ENCODE measurements around the gene TDRD7.

The TDRD7 gene

DNA sequence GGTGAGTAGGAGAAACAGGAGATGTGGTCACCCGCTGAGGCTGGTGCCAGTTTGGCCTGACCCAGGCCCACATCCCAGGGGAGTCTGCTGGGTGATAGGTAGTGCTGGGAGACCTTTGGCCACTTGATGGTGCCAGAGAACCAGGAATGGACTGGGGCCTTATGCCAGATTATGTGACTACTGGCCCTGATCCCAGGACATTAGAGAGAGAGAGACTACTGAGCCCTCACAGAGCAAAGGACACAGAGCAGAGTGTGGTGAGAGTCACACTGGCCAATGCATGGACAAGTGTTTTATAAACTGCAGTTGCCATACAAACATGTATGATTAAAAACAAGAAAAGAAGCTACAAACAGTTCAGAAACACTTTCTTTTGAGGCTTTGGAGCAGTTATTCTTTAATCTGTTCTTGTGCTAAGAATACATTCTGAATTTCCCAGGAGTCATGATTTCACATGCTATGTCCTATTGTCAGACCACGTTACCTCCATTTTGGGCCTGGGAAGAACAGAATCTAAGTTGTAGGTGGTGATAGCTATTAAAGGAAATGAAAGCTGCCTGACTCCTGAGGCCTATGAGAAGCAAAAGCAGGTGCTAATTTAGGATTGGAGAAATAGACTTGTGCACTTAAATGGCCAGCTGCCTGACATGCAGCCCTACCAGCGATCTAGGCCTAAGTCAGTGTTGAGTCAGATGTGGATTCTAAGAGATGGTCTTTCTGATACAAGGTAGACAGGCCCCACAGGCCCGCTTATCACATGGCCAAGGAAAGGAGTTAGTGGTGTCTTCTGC, 57.0 kb downstream of the TDRD7 start:
- H3K27ac ChIP-seq, result peak overlapping the region; percentile 38; the same call in 1 of the 2 replicates
- TF ChIP-seq, protein P1, sequence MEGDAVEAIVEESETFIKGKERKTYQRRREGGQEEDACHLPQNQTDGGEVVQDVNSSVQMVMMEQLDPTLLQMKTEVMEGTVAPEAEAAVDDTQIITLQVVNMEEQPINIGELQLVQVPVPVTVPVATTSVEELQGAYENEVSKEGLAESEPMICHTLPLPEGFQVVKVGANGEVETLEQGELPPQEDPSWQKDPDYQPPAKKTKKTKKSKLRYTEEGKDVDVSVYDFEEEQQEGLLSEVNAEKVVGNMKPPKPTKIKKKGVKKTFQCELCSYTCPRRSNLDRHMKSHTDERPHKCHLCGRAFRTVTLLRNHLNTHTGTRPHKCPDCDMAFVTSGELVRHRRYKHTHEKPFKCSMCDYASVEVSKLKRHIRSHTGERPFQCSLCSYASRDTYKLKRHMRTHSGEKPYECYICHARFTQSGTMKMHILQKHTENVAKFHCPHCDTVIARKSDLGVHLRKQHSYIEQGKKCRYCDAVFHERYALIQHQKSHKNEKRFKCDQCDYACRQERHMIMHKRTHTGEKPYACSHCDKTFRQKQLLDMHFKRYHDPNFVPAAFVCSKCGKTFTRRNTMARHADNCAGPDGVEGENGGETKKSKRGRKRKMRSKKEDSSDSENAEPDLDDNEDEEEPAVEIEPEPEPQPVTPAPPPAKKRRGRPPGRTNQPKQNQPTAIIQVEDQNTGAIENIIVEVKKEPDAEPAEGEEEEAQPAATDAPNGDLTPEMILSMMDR (conservative IDR thresholded peaks at IDR 0.05), result peak; percentile 88

DNA sequence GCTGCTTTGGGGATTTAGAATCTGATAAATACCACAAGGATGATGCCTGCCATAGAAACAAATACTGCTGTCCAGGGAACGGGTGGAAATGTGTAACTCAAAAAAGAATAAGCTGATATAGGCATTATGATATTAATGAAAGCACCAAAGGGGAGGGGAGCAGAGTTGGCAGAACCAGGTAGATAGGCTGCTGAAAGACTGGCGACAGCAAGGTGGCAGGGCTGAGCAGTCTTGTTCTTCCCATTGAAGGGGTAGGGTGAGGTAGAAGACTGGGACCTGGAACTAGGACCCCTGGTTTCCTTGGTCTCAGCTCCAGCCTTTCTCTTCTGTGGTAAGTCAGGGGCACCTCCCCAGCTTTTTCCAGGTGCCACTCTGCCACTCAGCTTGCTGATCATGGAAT, 58.2 kb downstream of the TDRD7 start:
- no peak overlapping the region for H3K27ac ChIP-seq
- TF ChIP-seq, protein P1 (conservative IDR thresholded peaks at IDR 0.05), result peak; percentile 71

DNA sequence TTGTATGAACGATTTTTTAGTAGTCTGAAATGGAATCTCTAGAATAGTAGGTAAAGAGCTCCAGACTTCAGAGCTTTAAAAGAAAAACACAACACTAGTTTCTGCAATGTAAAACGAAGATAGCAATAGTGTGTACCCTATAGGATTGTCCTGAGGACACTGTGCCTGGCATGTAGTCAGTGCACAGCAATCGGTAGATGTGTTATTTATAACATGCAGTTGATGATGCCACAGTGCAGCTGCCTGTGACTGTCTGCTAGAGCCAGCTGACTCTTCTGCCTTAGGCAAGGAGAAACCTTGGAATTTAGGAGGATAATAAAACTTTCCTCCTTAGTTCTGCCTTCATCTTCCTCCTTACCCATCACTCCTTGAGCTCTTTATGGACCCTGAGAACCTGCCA, 61.8 kb downstream of the TDRD7 start:
- H3K27ac ChIP-seq, result no peak overlapping the region
- TF ChIP-seq, protein P1 (conservative IDR thresholded peaks at IDR 0.05), result no peak

DNA sequence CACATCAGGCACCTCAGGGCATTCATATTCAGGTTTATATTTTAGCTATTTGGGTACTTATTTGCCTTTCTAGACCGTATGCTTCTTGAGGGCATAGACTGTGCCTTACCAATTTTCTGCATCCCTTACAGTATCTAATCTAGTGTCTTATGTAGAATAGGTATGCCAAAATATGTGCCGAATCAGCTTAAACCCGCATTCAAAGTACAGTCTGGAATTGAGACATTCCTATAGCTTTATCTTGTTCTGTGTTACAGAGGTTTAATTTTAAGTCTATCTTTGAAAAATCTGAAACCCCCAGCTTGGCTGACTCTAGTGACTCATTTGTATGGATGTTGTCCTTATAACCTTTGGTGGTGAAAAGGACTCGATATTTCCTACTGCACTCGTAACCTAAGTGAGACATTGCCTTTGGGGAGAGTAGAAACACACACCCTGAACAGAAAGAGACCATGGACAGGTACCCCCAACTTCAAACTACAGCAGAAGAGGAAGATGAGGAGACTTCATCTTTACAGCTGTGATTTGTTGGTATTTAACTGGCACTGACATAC, 62.6 kb downstream of the TDRD7 start:
- TF ChIP-seq, protein P1 (conservative IDR thresholded peaks at IDR 0.05), result no peak
- H3K27ac ChIP-seq, result no peak overlapping the region

DNA sequence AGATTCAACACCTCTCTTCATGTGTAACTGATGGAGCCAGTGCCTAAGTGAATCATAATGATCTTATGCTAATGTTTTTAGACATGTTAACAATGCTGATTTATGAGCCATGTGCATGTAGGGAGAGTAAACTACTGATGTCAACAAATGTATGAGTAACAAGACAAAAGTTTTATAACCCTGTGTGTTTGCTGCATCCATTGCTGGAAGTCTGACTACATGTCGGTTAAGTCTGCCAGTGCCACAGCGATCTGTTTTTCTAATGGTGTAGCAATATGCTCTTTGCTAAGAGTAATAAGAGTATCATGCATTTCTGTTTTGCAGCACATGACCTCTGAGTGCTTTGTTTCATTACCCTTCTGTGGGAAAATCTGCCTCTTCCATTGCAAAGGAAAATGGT, 63.2 kb downstream of the TDRD7 start:
- TF ChIP-seq, protein P1 (conservative IDR thresholded peaks at IDR 0.05), result no peak

DNA sequence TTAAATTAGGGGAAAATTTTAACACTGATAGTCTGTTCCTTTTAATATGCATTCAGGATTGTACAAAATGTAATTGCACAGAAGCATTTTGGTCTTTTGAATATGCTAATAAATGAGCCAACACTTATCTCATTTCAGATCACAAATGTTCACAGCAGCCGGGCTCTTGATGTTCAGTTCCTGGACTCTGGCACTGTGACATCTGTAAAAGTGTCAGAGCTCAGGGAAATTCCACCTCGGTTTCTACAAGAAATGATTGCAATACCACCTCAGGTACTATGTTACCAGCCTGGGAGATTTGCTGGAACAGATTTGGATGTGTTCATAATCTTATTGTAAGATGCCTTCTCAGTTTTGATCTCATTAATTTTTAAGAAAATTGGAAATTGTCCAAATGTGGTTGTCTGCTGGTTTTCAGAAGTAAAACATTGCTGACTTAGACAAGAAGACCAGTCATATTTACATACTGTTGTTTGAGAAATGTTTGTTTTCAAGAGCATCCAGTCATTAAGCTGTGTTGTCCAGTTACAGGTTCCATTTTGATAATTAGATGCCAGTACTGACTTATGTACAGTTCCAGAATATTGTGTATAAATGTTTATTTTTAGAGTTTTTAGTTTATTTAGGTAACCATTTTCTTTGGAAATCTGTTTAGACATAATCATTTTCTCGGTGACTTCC, 66.5 kb downstream of the TDRD7 start:
- H3K27ac ChIP-seq, result peak overlapping the region; percentile 52
- TF ChIP-seq, protein P1 (conservative IDR thresholded peaks at IDR 0.05), result no peak

More for the DNA sequence above, 63.2 kb downstream of the TDRD7 start:
- no peak overlapping the region for H3K27ac ChIP-seq

DNA sequence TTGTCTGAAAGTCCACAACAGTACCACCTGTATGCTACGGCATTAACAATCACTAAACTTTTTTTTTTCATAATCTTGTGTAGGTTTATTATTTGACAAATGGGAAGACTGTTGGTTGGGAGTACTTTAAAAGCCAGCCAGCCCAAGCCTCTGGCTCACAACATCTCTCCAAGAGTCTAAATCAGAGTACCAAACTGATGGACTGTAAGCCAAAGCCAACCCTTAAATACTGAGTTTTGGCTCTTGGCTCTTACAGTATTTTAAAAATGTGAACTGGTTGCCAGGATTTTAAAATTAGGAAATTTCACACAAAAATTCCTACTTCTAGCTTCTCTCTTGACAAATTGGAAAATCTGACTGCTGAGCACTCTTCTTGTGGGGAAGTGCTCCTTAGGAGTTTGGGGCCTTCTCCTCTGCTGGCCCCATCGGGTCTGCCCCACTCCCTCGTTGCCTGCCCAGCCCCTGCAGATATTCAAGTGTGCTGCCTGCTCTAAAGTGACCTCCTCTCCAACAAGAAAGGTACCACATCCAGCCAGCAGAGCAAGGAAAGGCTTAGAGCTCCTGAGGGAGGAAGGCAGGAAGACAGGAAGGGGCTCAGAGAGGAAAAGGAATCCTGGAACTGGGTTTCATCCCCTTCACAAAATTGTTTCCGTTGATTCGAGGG, 67.7 kb downstream of the TDRD7 start:
- peak overlapping the region; percentile 52 for H3K27ac ChIP-seq
- TF ChIP-seq, protein P1 (conservative IDR thresholded peaks at IDR 0.05), result no peak
